OCI-LY3 (cell line): ENCODE data around the gene ANAPC13.

Source experiments
- CTCF ChIP-seq: fragments of 200-600, 300-600 bp; sonication (generic); IDR thresholded peaks from 2 replicates; pipeline ENCODE4 v1.5.1; 2014; ENCODE audit warnings: antibody characterized with exemption, low read length, low read depth
- EZH2phosphoT487 ChIP-seq: fragments of 200-600 bp; shearing (Covaris generic); IDR thresholded peaks from 2 replicates; pipeline ENCODE4 v1.6.1; 2018; ENCODE audit warnings: antibody characterized with exemption, mixed run types, low read depth

GRCh38 chr3:134449277-134449676, 36.5 kb downstream of the ANAPC13 start:
- TF ChIP-seq CTCF (no peak; the same call in 1 of the 2 replicates), EZH2phosphoT487 (no peak)
